Stimulated activated naive B cell treated with anti-CD40 and anti-IgM and Interleukin-4, amounts not matched to agents 10 μg/mL and 1 μg/mL and 100 μg/mL, for 72 hours (primary cell): ENCODE data around the gene DES.
"Not testable (repeated sequence)": the region's sequence is repeated elsewhere in the genome, so short reads cannot be mapped to it uniquely, and the experiment has no call there.

Experiments
- ATAC-seq, 2 donors: fragments of 150-1000 bp; cut with Tn5 transposase; replicated peaks; 2 replicates each; pipeline ENCODE4 v1.10.0; 2021; ENCODE audit warnings: moderate library complexity in 1 of 2
- DNase-seq: peaks from one replicate; pipeline ENCODE4 v3.0.0; 2021
- H3K27ac Mint-ChIP-seq: one replicate; pipeline ENCODE4 v1.8.0; 2022; ENCODE audit warnings: mild to moderate bottlenecking, mixed read lengths
- H3K27me3 Mint-ChIP-seq, 2 donors: one replicate each; pipeline ENCODE4 v1.8.0; 2022; ENCODE audit warnings: mixed read lengths in 2 of 2
- H3K36me3 Mint-ChIP-seq, 2 donors: one replicate each; pipeline ENCODE4 v1.8.0; 2022; ENCODE audit warnings: mixed read lengths in 2 of 2, mild to moderate bottlenecking in 1 of 2
- H3K4me1 Mint-ChIP-seq, 2 donors: one replicate each; pipeline ENCODE4 v1.8.0; 2022; ENCODE audit warnings: mixed read lengths in 2 of 2, mild to moderate bottlenecking in 1 of 2
- H3K4me3 Mint-ChIP-seq, 2 donors: one replicate each; pipeline ENCODE4 v1.8.0; 2022; ENCODE audit warnings: mild to moderate bottlenecking in 2 of 2, mixed read lengths in 2 of 2, moderate library complexity in 1 of 2
- H3K9me3 Mint-ChIP-seq, 2 donors: one replicate each; pipeline ENCODE4 v1.8.0; 2022; ENCODE audit warnings: mixed read lengths in 2 of 2, mild to moderate bottlenecking in 1 of 2

Gene DES

GRCh38 chr2:219405958-219406860 lies 12.0 kb upstream of the DES start:
- no peak for DNase-seq
- Mint-ChIP-seq H3K9me3 (no peaks in the 10 kb centered on the region), H3K27me3 (peaks cover 51 to 63% of the 10 kb centered on the region in 2 donors), H3K36me3 (no peaks in the 10 kb centered on the region), H3K4me3 (no peak overlapping the region), H3K4me1 (no peaks in the 10 kb centered on the region), H3K27ac (no peak overlapping the region)
- no peak for ATAC-seq

GRCh38 chr2:219406861-219407230 lies 11.3 kb upstream of the DES start:
- no peak overlapping the region for H3K4me3 Mint-ChIP-seq
- H3K4me1 Mint-ChIP-seq = no peaks in the 10 kb centered on the region
- peaks cover 53 to 58% of the 10 kb centered on the region in 2 donors for H3K27me3 Mint-ChIP-seq
- ATAC-seq = no peak
- H3K36me3 Mint-ChIP-seq = no peaks in the 10 kb centered on the region
- H3K9me3 Mint-ChIP-seq = no peaks in the 10 kb centered on the region
- DNase-seq = no peak
- H3K27ac Mint-ChIP-seq = no peak overlapping the region

DNA sequence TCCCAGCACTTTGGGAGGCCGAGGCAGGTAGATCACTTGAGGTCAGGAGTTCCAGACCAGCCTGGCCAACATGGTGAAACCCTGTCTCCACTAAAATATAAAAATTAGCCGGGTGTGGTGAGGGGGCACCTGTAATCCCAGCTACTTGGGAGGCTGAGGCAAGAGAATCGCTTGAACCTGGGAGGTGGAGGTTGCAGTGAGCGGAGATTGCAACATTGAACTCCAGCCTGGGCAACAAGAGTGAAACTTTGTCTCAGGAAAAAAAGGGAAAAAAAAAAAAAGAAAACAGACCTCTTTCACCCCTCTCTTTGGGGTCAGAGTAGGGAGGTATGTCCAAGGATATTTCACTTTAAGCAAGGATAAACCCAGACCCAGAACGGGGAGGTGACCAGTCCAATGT lies 10.8 kb upstream of the DES start:
- H3K4me1 Mint-ChIP-seq, ATAC-seq, DNase-seq, H3K4me3 Mint-ChIP-seq, H3K27ac Mint-ChIP-seq, H3K9me3 Mint-ChIP-seq, H3K36me3 Mint-ChIP-seq: not testable (repeated sequence)
- peaks cover 51 to 53% of the 10 kb centered on the region in 2 donors for H3K27me3 Mint-ChIP-seq

- H3K4me1 Mint-ChIP-seq = no peaks in the 10 kb centered on the region
- peaks cover 54 to 57% of the 10 kb centered on the region in 2 donors for H3K27me3 Mint-ChIP-seq
- H3K36me3 Mint-ChIP-seq = peaks cover 0 to 2% of the 10 kb centered on the region in 2 donors
- H3K9me3 Mint-ChIP-seq = peaks cover 4 to 6% of the 10 kb centered on the region in 2 donors
- DNase-seq (no peak), ATAC-seq (no peak)
- no peak overlapping the region for H3K27ac Mint-ChIP-seq
- no peak overlapping the region for H3K4me3 Mint-ChIP-seq
Observed at GRCh38 chr2:219408204-219408603, 10.0 kb upstream of the DES start.

- no peak overlapping the region for H3K4me3 Mint-ChIP-seq
- peaks cover 56 to 58% of the 10 kb centered on the region in 2 donors for H3K27me3 Mint-ChIP-seq
- no peak overlapping the region for H3K27ac Mint-ChIP-seq
- H3K36me3 Mint-ChIP-seq = peaks cover 0 to 2% of the 10 kb centered on the region in 2 donors
- H3K9me3 Mint-ChIP-seq = peaks cover 4 to 6% of the 10 kb centered on the region in 2 donors
- ATAC-seq (no peak), DNase-seq (no peak)
- no peaks in the 10 kb centered on the region for H3K4me1 Mint-ChIP-seq
Observed at GRCh38 chr2:219408631-219409030, 9.5 kb upstream of the DES start.

- no peak overlapping the region for H3K27ac Mint-ChIP-seq
- peaks cover 0 to 2% of the 10 kb centered on the region in 2 donors for H3K36me3 Mint-ChIP-seq
- peaks cover 4 to 6% of the 10 kb centered on the region in 2 donors for H3K9me3 Mint-ChIP-seq
- peaks cover 51 to 53% of the 10 kb centered on the region in 2 donors for H3K27me3 Mint-ChIP-seq
- DNase-seq (no peak), ATAC-seq (no peak)
- no peak overlapping the region for H3K4me3 Mint-ChIP-seq
- no peaks in the 10 kb centered on the region for H3K4me1 Mint-ChIP-seq
Observed at GRCh38 chr2:219409619-219410018, 8.6 kb upstream of the DES start.

DNA sequence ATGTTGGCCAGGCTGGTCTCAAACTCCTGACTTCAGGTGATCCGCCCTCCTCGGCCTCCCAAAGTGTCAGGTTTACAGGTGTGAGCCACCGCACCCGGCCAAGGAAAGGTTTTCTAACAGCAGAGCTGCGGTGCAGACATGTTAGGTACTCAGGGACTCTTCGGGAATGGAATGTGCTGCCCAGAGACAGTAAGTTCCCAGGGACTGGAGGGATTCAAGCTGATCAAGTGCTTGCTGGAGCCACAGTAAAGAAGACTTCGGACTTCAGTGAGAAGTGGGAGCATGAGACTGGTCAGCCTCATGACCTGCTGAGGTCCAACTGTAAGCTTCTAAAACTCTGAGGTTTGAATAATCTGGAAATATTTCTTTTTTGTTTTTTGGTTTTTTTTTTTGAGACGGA lies 7.8 kb upstream of the DES start:
- no peaks in the 10 kb centered on the region for H3K4me1 Mint-ChIP-seq
- ATAC-seq (no peak), DNase-seq (no peak)
- no peak overlapping the region for H3K4me3 Mint-ChIP-seq
- peaks cover 44 to 46% of the 10 kb centered on the region in 2 donors for H3K27me3 Mint-ChIP-seq
- H3K27ac Mint-ChIP-seq = no peak overlapping the region
- peaks cover 0 to 2% of the 10 kb centered on the region in 2 donors for H3K36me3 Mint-ChIP-seq
- peaks cover 4 to 6% of the 10 kb centered on the region in 2 donors for H3K9me3 Mint-ChIP-seq

- no peak overlapping the region for H3K4me3 Mint-ChIP-seq
- ATAC-seq = no peak
- H3K27me3 Mint-ChIP-seq = peaks cover 49 to 52% of the 10 kb centered on the region in 2 donors
- H3K27ac Mint-ChIP-seq = no peak overlapping the region
- peaks cover 0 to 2% of the 10 kb centered on the region in 2 donors for H3K36me3 Mint-ChIP-seq
- H3K4me1 Mint-ChIP-seq = no peaks in the 10 kb centered on the region
- peaks cover 4 to 6% of the 10 kb centered on the region in 2 donors for H3K9me3 Mint-ChIP-seq
- no peak for DNase-seq
Observed at GRCh38 chr2:219414857-219415256, 3.3 kb upstream of the DES start.

DNA sequence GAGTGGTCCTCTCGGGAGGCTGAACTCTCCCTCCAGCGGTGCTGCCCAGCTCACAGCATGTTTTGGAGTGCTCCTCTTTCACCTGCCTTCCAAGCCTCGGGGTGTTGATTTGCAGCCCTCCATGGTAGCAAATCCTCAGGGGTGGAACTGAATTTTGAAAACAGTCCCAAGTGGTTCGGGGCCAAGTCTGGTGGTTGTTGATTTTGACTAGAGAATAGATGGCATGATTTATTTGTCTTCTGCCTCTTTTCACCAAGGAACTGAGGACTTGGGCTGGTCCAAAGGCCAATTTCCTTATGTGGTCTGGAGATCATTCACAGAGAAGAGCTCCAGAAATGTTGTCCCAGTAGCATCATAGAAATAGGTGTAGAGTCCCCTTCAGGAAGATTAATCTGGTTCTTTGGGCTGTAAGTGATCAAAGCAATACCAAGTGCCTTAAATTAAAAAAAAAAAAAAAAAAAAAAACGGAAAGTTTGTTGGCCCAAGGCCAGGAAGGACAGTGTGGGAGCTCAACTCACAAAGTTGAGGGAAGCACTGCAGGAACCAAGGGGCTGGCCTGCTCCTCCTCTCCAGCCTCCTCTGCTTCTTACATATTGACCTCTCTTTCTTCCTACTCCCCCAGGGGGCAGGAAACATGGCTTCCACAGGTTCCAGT lies 2.5 kb upstream of the DES start:
- no peak for ATAC-seq
- peaks cover 4 to 6% of the 10 kb centered on the region in 2 donors for H3K9me3 Mint-ChIP-seq
- peaks cover 55 to 60% of the 10 kb centered on the region in 2 donors for H3K27me3 Mint-ChIP-seq
- no peak overlapping the region for H3K4me3 Mint-ChIP-seq
- no peak for DNase-seq
- H3K27ac Mint-ChIP-seq = no peak overlapping the region
- peaks cover 0 to 2% of the 10 kb centered on the region in 2 donors for H3K36me3 Mint-ChIP-seq
- H3K4me1 Mint-ChIP-seq = no peaks in the 10 kb centered on the region

DNA sequence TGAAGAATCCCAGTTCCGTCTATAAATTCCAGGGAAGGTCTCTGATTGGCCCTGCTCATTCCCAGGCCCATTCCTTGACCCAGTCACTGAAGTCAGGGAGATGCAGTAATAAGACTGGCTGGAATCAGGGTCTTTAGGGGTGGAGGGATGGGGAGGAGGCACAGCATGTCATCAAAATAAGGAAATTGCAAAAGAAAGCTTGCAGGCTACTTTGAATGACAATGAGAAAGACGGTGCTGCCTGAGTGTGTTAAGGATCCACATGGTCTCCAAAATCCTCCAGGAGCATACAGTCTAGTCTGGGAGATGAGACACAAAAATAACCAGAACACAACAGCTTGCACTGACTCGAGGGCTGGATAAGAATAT lies 2.0 kb upstream of the DES start:
- Mint-ChIP-seq H3K4me3 (no peak overlapping the region), H3K27ac (no peak overlapping the region), H3K4me1 (no peaks in the 10 kb centered on the region), H3K27me3 (peaks cover 60 to 65% of the 10 kb centered on the region in 2 donors), H3K36me3 (peaks cover 0 to 2% of the 10 kb centered on the region in 2 donors), H3K9me3 (peaks cover 4 to 6% of the 10 kb centered on the region in 2 donors)
- no peak for ATAC-seq
- DNase-seq = no peak

DNA sequence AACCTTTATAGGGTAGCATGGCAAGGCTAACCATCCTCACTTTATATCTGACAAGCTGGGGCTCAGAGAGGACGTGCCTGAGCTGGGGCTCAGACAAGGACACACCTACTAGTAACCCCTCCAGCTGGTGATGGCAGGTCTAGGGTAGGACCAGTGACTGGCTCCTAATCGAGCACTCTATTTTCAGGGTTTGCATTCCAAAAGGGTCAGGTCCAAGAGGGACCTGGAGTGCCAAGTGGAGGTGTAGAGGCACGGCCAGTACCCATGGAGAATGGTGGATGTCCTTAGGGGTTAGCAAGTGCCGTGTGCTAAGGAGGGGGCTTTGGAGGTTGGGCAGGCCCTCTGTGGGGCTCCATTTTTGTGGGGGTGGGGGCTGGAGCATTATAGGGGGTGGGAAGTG lies 1.2 kb upstream of the DES start:
- Mint-ChIP-seq H3K4me3 (no peak overlapping the region), H3K27me3 (peaks cover 58 to 68% of the 10 kb centered on the region in 2 donors), H3K9me3 (peaks cover 4 to 6% of the 10 kb centered on the region in 2 donors), H3K4me1 (no peaks in the 10 kb centered on the region), H3K27ac (no peak overlapping the region), H3K36me3 (peaks cover 0 to 2% of the 10 kb centered on the region in 2 donors)
- no peak for DNase-seq
- no peak for ATAC-seq

DNA sequence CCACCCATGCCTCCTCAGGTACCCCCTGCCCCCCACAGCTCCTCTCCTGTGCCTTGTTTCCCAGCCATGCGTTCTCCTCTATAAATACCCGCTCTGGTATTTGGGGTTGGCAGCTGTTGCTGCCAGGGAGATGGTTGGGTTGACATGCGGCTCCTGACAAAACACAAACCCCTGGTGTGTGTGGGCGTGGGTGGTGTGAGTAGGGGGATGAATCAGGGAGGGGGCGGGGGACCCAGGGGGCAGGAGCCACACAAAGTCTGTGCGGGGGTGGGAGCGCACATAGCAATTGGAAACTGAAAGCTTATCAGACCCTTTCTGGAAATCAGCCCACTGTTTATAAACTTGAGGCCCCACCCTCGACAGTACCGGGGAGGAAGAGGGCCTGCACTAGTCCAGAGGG lies 803 bp upstream of the DES start:
- peaks cover 58 to 68% of the 10 kb centered on the region in 2 donors for H3K27me3 Mint-ChIP-seq
- H3K27ac Mint-ChIP-seq = no peak overlapping the region
- no peak for DNase-seq
- no peak for ATAC-seq
- H3K4me3 Mint-ChIP-seq = no peak overlapping the region
- peaks cover 1 to 4% of the 10 kb centered on the region in 2 donors for H3K9me3 Mint-ChIP-seq
- H3K36me3 Mint-ChIP-seq = peaks cover 0 to 2% of the 10 kb centered on the region in 2 donors
- H3K4me1 Mint-ChIP-seq = no peaks in the 10 kb centered on the region

DNA sequence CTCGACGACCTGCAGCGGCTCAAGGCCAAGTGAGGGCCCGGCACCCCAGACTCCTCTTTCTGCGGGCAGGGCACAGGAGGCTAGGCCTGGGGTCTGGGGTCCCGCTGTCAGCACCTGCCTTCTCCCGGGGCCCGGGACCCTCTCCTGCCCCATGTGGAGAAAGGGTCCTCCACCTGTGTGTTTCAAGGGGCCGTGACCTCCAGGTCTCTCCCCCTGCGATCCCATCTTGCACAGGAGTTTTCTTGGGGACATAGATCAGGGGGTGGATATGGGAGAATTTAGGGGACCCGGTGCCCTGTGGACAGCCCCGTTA lies 791 bp downstream of the DES start:
- peaks cover 51 to 67% of the 10 kb centered on the region in 2 donors for H3K27me3 Mint-ChIP-seq

DNA sequence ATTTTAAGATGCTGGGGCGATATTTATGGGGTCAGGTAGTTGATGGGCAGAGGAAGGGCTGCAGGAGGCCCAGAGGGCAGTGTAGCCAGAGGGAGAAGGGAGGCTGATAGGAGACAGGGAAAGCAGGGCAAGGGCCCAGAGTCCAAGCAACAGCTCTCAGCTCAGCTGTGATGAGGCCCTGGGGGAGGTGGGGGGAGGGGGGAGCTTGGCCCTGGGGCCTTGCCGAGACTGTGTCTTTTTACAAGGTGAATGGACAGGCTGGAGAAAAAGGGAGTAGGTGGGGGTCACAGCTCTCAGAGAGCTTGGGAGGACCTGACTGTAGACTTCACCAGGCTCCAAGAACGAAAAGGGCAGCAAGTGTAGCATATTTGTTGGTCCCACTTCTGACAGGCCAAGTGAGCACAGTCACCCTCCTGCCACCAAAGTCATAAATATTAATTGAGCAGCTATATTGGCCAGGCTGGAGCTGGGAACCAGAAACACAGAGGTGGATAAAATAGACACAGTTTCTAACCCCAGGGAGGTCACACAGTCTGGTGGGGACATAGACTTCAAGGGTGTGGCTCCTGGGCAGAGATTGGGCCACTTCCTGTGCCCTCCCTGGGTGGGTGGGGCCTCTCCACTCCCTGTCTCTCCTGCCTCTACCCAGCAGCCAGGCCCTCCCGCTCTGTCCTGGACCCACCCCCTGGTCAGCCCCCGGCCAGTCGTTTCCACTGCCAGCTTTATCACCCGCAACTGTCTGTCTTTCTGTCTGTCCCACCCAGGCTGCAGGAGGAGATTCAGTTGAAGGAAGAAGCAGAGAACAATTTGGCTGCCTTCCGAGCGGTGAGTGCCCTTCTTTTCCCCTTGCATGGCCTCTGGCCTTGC lies 1.4 kb downstream of the DES start:
- no peak for DNase-seq
- no peak for ATAC-seq
- H3K9me3 Mint-ChIP-seq = no peaks in the 10 kb centered on the region
- H3K36me3 Mint-ChIP-seq = no peaks in the 10 kb centered on the region
- H3K27me3 Mint-ChIP-seq = peaks cover 50 to 67% of the 10 kb centered on the region in 2 donors
- H3K27ac Mint-ChIP-seq = no peak overlapping the region
- H3K4me3 Mint-ChIP-seq = no peak overlapping the region
- H3K4me1 Mint-ChIP-seq = no peaks in the 10 kb centered on the region

More for the DNA sequence above, 791 bp downstream of the DES start:
- H3K27ac Mint-ChIP-seq = no peak overlapping the region
- no peaks in the 10 kb centered on the region for H3K36me3 Mint-ChIP-seq
- H3K4me3 Mint-ChIP-seq = no peak overlapping the region
- H3K9me3 Mint-ChIP-seq = no peaks in the 10 kb centered on the region
- ATAC-seq (no peak), DNase-seq (no peak)
- no peaks in the 10 kb centered on the region for H3K4me1 Mint-ChIP-seq
